Adrenal gland (tissue), 5 donors: ENCODE results near the gene YAP1.

Experiments
- CTCF ChIP-seq, 6 experiments: fragments of 450-650 bp in 4 of 6; fragments of 200-600 bp in 2 of 6; sonication (generic) in 1 of 6; IDR thresholded peaks; 1 replicate in 5 of 6; 2 replicates in 1 of 6; pipeline versions ENCODE4 v1.5.1 to v1.8.0; 2016 to 2021; ENCODE audit warnings: antibody characterized with exemption in 6 of 6, mild to moderate bottlenecking in 2 of 6, moderate library complexity in 1 of 6
- POLR2A ChIP-seq, 2 donors: fragments of 450-650 bp; IDR thresholded peaks; one replicate each; pipeline ENCODE4 v1.6.1; 2017; ENCODE audit warnings: antibody characterized with exemption in 2 of 2, mild to moderate bottlenecking in 2 of 2, moderate library complexity in 1 of 2
- donor health status: DM: no; HTN: no; CAD: no.

GRCh38 chr11:102147632-102148031 lies 37.4 kb downstream of the YAP1 start:
- TF ChIP-seq POLR2A (IDR thresholded peaks at IDR 0.05), result no peak
- TF ChIP-seq CTCF (IDR thresholded peaks at IDR 0.05), result no peak
